GM21619 (cell line): ENCODE data around the gene RGS17.
"Not testable (repeated sequence)": the region's sequence is repeated elsewhere in the genome, so short reads cannot be mapped to it uniquely, and the experiment has no call there.

Source experiments
- ATAC-seq: cut with Tn5 transposase; IDR thresholded peaks from one replicate; pipeline ENCODE4 v1.9.1; 2021; ENCODE audit not compliant: unreplicated experiment

Gene RGS17

DNA sequence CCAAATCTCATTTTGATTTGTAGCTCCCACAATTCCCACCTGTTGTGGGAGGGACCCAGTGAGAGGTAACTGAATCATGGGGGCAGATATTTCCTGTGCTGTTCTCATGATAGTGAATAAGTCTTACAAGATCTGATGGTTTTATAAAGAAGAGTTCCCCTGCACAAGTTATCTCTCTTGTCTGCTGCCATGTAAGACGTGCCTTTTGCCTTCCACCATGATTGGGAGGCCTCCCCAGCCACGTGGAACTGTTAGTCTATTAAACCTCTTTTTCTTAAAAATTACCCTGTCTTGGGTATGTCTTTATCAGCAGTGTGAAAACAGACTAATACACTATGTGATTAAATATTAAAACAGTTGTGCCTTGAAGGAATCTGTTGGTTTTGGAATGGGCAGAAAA, 131.5 kb downstream of the RGS17 start:
- not testable (repeated sequence) for ATAC-seq

- ATAC-seq: no peak
Measured at GRCh38 chr6:152993847-152994246, 137.2 kb downstream of the RGS17 start.

GRCh38 chr6:152993431-152993830, 137.7 kb downstream of the RGS17 start:
- ATAC-seq: no peak

GRCh38 chr6:152986978-152987377, 144.1 kb downstream of the RGS17 start:
- no peak for ATAC-seq

DNA sequence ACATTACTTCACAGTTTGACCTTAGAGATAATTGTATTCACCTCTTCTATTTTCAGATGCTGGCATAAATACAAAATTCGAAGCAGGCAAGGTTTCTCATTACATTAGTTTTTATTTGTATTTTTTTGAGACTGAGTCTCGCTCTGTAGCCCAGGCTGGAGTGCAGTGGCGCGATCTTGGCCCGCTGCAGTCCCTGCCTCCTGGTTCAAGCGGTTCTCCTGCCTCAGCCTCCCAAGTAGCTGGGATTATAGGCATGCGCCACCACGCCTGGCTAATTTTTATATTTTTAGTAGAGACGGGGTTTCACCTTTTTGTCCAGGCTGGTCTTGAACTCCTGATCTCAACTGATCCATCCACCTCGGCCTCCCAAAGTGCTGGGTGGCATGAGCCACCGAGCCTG, 145.8 kb downstream of the RGS17 start:
- not testable (repeated sequence) for ATAC-seq

- ATAC-seq: peak; percentile 31
Measured at GRCh38 chr6:152984513-152984872, 146.6 kb downstream of the RGS17 start.

DNA sequence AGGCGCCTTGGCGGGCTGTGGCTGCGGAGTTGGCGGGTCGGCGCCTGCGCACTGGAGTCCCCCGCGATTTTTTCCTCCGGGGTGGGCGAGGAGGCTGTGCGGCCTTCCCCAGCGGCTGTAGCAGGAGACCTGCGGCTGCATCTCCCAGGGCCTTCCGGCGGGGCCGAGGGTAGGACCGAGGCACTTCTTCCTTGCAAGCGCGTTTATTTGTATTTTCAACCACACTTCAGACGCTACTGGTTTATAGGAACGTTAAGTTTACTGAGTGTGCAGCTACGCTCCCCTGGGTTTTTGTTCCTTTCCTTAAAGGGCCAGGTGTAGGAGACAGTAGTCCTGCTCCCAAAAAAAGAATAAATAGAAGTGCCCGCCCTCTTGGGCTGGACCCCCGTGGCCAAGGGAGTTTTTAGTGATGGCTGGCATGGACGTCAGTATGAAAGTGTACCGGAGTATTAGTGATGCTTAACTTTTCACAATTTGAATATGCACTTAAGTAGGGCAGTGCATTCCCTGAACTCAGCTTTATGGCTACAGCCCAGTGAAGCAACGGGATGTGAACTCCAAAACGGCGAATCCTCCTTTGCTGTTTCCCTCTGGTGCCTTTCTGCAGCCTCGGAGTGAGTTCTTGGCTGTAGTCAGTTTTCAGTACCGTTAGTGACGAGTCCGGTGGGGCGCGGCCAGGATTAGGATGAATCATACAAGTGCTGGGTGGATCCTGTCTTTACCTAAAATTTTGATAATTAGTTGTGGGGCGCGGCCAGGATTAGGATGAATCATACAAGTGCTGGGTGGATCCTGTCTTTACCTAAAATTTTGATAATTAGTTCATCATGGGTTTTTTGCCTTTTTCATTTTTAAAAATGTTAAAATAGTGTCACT, 147.2 kb downstream of the RGS17 start:
- peak; percentile 20 for ATAC-seq

- ATAC-seq: peak; percentile 76
Measured at GRCh38 chr6:152982904-152983636, 148.0 kb downstream of the RGS17 start, which contains the start of gene FBXO5. TSS of gene FBXO5 (minus strand) at chr6:152983041. CDS start at chr6:152982959, 82 bp downstream.

DNA sequence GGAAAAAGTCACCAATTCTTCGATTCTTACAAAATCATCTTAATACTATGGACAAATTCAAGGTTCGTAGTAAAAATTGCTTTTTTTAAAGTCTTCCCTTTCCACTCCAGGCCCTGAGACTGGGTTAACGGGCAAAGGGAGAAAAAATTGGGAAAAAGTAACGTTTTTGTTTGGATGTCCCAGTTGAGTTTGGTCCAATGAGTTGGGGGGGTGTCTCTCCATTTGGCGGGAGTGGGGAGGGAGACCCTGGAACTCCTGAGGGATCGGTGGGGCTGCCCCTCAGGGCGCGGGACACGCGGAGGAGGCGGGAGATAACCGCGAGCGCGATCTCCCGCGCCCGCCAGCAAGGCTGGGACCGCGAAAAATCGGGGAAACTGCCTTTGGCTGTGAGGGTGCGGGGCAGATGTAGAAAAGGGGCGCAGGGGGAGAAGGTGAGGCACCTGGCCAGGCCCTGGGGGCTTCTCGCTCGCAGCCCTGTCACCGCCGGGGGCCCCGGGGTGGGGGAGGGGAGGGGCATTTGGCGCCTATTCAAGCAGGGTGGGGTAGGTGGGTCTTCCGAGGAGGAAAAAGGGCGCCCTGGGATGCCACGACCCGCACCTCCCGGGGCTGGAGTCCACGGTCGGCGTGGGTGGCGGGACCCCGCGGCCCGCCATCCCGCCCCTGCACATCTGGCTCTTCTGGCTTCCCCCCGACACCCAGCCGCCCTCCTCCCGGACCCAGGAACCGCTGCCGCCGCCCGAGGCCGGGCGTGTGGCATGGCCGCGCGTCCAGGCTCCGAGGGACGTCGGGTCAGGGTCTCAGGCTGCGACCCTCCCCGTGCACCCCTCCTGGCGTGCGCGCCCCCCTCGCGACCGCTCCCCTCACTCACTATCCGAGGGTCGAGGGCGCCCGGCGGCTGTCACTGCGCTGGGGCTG, 148.8 kb downstream of the RGS17 start:
- peak; percentile 1 for ATAC-seq

GRCh38 chr6:152981219-152981618, 149.9 kb downstream of the RGS17 start:
- ATAC-seq: no peak

GRCh38 chr6:152980656-152981055, 150.4 kb downstream of the RGS17 start:
- ATAC-seq: no peak

- no peak for ATAC-seq
Measured at GRCh38 chr6:152979116-152979515, 152.0 kb downstream of the RGS17 start.

- no peak for ATAC-seq
Measured at GRCh38 chr6:152978058-152978457, 153.0 kb downstream of the RGS17 start.

DNA sequence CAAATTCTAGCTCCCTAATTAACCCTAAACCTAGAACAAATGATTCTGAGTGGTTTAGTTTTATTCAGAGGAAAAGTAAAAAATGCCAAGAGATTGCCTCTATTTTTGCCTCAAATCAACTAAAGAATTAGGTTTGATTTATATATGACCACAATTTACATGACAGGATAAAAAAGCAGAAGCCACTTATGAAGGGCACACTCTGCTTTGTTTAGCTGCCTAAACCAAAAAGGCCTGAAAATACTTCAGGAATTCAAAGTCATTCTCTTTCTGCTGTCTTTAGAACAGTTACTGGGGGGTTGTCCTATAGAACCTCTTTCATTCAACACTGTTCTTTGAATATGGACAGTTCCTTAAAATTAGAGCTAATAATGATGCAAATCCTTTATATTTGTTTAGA, 153.5 kb downstream of the RGS17 start:
- ATAC-seq: no peak

DNA sequence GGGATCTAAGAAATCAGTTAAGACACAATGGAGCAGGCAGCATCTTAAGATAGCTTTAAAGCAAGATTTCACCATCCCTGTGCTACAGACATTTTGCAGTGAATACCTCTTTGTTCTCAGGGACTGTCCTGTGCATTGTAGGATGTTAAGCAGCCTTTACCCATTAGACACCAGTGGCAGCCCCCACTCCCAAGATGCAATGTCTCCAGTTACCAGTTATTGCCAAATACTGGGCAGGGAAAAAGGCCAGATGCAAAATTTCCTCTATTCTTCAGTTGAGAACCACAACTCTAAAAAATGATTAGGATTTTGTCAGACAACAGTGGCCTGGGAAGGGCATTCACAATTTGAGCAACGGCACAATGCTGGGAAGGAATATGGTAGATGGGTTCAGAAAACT, 154.3 kb downstream of the RGS17 start:
- ATAC-seq: no peak

DNA sequence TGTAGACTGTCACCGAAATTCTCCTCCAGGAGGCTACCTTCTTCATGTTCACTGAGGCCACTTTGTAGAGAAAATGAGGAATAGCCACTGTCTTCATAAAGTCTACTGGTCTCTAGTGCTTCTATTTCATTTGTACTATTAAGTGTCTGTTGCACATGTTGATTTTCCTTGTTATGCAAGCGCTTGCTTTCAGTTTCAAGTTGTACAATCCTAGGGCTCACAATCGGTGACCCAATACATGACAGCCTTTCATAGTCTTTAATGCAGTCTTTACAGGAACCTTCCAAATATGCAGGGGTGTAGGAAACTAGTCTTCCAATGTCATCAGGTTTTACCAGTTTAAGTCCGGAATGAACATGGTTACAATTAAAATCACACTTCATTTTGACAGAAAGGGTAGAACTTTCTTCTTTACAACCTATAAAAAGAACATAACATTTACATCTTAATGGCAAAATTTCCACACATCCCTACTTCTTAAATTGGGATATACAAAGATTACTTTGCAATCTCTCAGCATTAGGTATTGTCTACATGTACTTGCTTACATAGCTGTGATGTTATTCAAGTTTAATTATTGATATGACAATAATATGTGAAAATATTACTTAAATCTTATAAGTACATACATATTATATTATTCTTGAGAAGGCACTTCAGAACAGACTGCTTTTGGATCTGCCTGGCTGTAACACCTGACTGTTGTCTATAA, 155.7 kb downstream of the RGS17 start:
- no peak for ATAC-seq

- no peak for ATAC-seq
Measured at GRCh38 chr6:152973916-152974315, 157.2 kb downstream of the RGS17 start.

DNA sequence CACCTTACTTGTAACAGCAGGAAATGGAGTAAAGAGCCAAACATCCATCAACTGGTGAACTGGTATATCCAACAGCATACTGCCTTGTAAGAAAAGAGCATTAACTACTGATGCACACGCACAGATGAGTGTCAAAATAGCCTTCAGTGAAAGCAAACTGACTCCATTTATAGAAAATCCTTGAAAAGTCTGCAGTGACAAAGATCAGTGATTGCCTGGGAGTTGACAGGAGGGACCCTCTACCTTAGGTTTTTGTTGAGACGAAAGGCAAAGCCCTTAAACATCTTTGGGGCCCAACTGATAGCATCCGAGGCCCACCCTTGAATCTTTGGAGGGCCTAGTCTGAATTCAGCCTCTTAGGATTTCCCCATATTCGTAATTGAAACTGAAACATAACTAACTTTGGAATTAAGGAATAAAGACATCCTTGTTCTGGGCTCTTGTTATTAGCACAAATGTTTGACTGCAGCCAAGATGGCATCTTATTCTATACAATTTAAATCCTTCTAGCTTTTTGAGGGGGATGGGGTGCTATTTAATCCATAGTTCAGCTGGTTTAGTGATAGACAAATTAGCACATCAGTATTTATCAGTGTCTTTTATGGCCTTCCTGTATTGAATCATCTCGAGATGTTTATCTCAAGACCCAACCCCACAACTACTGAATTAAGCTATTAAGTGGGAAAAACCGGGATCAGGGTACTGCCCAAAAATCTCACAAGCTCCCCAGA, 161.2 kb downstream of the RGS17 start:
- no peak for ATAC-seq

DNA sequence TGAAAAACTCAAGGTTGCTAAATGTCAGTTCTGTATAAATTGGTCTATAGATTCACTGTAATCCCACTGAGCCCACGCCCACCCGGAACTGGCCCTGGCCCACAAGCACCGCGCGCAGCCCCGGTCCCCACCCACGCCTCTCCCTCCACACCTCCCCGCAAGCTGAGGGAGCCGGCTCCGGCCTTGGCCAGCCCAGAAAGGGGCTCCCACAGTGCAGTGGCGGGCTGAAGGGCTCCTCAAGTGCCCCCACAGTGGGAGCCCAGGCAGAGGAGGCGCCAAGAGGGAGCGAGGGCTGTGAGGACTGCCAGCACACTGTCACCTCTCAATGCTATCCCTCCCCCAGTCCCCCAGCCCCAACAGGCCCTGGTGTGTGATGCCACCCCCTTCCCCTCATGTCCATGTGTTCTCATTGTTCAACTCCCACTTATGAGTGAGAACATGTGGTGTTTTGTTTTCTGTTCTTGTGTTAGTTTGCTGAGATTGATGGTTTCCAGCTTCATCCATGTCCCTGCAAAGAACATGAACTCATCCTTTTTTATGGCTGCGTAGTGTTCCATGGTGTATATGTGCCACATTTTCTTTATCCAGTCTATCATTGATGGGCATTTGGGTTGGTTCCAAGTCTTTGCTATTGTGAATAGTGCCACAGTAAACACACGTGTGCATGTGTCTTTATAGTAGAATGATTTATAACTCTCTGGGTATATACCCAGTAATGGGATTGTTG, 164.8 kb downstream of the RGS17 start:
- not testable (repeated sequence) for ATAC-seq
